Astrocyte of the spinal cord (primary cell): ENCODE measurements around the gene KLHL3.
A peak's percentile ranks its signal among the peaks of the same experiment; 100 is the strongest.

Experiments used
- DNase-seq: peaks from one replicate; pipeline ENCODE4 v3.0.0; 2011; ENCODE audit warnings: low read depth, low spot score
- H3K4me3 ChIP-seq: 2 replicates; pipeline ENCODE4 v1.5.1; 2011; ENCODE audit warnings: low read depth, mild to moderate bottlenecking, low read length, moderate library complexity
- CTCF ChIP-seq: IDR thresholded peaks from 2 replicates; pipeline ENCODE4 v1.5.1; 2012; ENCODE audit warnings: low read depth, mild to moderate bottlenecking, low read length, inconsistent platforms
- in situ Hi-C: cut with HindIII; loops from 2 replicates; pipeline ENCODE4 v1.10.0; 2017; ENCODE audit warnings: low sequenced_read_pairs

KLHL3 gene

GRCh38 chr5:137705106-137705505 is 30.8 kb downstream of the KLHL3 start:
- no peak overlapping the region for H3K4me3 ChIP-seq
- no peak for TF ChIP-seq CTCF
- DNase-seq = no peak
- in situ Hi-C loops = no loop called here

GRCh38 chr5:137703565-137703964 is 32.3 kb downstream of the KLHL3 start:
- no peak for TF ChIP-seq CTCF
- H3K4me3 ChIP-seq = no peak overlapping the region
- in situ Hi-C loops = no loop called here
- no peak for DNase-seq

- in situ Hi-C loops = no loop called here
- no peak for DNase-seq
- no peak overlapping the region for H3K4me3 ChIP-seq
- no peak for TF ChIP-seq CTCF
Observed at GRCh38 chr5:137700282-137700680, 35.6 kb downstream of the KLHL3 start.

GRCh38 chr5:137699336-137700281 is 36.3 kb downstream of the KLHL3 start:
- in situ Hi-C loops = no loop called here
- no peak overlapping the region for H3K4me3 ChIP-seq
- no peak for TF ChIP-seq CTCF
- no peak for DNase-seq

- in situ Hi-C loops = no loop called here
- no peak for TF ChIP-seq CTCF
- H3K4me3 ChIP-seq = no peak overlapping the region
- peak; percentile 37 for DNase-seq
Observed at GRCh38 chr5:137696481-137696880, 39.4 kb downstream of the KLHL3 start.

- in situ Hi-C loops = no loop called here
- TF ChIP-seq CTCF = no peak
- no peak for DNase-seq
- no peak overlapping the region for H3K4me3 ChIP-seq
Observed at GRCh38 chr5:137695651-137696428, 40.0 kb downstream of the KLHL3 start.
